Activated CD4-positive, alpha-beta T cell treated with anti-CD3 and anti-CD28 coated beads, Interleukin-2, amount 50 U/mL, for 48 hours (primary cell): Measurements from ENCODE around the gene GSTK1.
"Not testable (repeated sequence)": the region's sequence is repeated elsewhere in the genome, so short reads cannot be mapped to it uniquely, and the experiment has no call there.

ENCODE experiments used
- DNase-seq, 2 experiments: peaks; one replicate each; pipeline ENCODE4 v3.0.0-alpha.2; 2020

Gene GSTK1

DNA sequence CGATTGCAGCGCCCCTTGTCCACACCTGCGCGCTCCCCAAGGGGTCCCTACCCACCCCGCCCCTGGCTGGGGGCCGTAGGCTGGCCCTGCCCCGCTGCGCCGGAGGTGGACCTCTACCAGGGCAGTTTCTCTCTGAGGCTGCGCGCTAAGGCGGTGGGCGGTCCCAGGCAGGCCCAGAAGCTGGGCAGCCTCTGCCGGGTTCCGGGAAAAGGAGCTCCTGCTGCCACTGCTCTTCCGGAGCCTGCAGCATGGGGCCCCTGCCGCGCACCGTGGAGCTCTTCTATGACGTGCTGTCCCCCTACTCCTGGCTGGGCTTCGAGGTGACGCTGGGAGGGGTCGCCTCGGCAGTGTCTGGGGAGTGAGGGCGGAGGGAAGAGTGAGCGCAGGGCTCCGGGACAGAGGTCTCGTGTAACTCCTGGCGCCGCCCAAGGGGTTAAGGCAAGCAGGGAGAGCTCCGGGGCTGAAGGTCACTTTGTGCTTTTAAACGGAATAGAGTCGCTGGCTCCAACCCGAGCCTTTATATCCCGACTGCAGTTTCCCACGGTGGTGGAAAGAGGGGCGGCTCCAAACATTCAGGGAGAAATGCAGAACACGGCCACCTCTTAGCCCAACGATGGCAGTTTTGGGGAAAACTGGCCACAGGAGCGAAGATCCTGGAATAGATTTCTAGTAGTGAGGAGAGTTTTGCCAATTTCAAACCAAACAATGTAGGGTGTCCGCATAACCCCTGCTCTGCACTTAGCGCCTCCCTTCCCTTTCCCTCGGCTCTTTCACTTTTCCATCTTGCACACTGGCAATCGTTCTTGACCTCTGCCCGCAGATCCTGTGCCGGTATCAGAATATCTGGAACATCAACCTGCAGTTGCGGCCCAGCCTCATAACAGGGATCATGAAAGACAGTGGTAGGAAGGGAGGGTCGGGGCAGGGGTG, at the start of gene GSTK1:
Gene GSTK1 (plus strand): TSS at position 176 of the 930 bp plus-strand sequence. CDS start 73 bp downstream, at position 249.
- peak; percentile 85 to 89 for DNase-seq

DNA sequence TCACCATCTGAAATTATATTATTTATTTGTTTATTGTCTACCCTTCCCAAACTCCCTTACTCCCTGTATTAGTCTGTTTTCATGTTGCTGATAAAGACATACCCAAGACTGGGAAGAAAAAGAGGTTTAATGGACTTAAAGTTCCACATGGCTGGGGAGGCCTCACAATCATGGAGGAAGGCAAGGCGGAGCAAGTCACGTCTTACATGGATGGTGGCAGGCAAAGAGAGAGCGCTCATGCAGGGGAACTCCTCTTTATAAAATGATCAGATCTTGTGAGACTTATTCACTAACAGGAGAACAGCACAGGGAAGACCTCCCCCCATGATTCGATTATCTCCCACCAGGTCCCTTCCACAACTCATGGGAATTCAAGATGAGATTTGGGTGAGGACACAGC, 49.8 kb upstream of the GSTK1 start:
- DNase-seq = not testable (repeated sequence)

DNA sequence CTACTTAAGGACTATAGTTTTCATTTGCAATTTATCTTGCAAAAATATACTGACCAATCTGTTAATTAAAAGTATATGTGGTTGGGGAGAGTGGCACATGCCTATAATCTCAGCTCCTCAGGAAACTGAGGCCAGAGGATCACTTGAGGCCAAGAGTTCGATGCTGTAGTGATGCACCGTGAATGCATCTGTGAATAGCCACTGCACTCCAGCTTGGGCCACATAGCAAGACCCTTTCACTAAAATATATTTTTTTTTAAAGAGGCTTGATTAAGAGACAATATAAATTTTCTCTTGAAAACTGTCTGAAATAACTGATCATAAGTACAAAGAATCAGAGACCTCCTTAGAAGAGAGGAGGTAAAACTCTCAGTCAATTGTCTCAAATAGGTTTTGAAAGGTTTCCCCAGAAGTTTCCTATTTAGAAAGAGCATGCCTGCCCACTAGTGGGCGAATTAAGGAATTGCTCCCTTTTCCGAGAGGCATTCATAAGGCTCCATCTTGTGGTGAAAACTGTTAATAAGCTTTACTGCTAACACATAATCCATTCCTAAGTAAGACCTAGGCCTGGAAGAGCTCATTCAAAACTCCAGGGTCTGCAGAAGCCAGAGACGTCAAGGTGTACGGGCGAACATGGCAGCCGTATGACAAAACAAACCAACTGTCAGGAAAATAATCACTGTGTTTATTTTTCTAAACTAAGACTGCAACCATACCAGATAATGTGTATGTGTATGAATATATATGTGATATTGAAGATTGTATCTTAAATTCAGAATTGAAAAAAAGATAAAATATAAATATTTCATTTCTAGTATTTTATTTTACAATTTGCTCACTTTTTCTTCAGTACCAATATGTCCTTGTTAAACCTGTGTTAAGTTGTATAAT, 48.2 kb upstream of the GSTK1 start:
- peak; percentile 36 to 59 for DNase-seq

DNA sequence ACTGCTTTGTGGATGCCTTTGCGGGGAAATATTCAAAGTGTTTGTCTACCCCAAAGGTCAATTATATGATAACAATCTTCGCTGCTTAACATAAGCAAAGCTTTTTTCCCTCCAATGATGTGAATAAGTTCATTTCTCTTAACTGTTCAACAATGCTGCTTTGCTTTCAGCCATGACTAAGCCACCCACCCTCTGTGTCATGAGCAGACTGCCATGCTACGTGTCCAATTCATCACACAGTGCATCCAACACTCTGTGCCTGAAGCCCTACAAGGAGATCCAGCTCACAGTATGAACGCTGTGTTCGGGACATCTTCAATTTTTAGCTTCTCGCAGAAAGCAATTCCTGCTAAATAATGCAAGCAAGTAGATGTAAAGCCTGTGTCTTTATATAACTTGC, 47.1 kb upstream of the GSTK1 start:
- no peak for DNase-seq

DNA sequence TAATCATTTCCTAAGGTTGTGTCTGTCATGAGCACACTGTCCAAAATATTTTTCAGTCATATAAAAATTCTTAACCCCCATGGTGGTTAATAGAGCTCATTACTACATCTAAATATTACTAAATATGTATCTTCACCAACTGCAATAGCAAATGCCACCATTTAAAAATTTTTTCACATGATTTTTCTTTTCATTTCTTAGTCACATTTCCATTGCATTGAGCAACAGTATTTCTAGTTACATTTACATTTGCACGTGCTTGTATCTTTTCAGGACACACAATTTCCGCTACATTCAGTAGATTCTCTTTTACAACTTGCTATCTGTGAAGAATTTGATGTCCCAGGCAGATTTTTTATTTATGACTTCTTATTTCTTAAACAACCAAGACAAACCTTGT, 46.6 kb upstream of the GSTK1 start:
- DNase-seq = no peak

DNA sequence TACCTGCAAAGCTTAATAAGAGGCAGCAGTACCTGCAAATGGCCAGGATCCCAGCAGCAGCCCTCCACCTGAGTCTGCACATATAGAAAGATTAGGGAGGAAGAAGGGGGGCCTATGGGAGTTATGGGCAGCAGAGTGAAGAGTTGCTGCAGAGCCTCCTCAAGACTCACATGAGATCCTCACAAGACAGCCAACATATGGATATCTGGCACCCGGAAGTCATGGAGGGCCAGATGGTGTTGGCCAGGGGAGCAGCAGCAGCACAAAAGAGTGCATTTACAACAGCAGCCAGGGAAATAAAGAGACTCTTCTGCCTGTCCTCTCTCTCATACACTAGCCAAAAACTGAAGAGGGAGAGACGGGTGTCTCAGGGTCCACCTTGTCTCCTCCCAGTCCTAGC, 45.4 kb upstream of the GSTK1 start:
- DNase-seq = no peak

DNA sequence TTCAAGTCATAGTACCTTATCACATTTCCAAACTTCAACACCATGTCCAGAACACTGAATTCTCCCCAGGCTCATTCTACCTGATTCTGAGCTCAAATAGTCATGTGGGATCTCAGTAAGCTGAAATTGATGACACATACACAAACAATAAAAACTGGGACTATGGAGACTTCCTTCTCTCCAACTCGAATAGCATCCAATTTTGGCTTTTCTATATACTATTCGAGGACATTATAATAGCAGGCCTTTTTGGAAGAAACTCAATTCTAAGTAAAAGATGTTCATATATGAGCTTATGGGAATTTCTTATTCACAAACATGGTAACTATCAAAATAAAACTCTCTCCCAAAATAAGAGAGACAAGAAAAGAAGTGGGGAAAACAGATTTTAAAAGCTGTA, 42.0 kb upstream of the GSTK1 start:
- DNase-seq = no peak

DNA sequence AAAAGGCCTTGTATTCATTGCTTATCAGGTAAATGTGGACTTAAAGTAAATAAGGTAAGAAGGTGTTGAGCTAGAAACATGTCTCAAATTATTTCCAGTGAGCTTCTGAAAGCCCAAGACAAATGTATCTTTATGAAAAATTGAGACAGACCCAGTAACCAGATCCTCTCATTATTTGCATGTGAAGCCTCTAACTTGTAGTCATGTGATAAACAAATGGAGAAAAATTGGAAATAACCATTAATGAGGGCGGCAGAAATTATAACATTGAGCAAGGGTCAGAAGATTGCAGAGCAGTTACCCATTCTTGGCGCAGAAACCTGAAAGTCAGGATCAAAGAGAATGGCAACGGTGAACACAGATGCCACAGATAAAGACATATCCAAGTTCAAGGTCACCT, 41.5 kb upstream of the GSTK1 start, which contains the start of gene TAS2R40:
Gene TAS2R40 (plus strand): TSS at position 301 of the 400 bp plus-strand sequence. CDS start 42 bp downstream, at position 343.
- no peak for DNase-seq

DNA sequence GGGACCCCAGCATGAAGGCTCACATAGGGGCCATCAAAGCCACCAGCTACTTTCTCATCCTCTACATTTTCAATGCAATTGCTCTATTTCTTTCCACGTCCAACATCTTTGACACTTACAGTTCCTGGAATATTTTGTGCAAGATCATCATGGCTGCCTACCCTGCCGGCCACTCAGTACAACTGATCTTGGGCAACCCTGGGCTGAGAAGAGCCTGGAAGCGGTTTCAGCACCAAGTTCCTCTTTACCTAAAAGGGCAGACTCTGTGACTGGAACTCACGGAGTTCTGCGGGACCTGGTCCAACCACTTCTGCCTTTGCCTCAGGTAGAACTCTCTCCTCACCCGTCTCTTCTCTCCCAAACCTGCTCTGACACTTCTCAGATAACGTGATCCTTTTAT, 40.5 kb upstream of the GSTK1 start:
- DNase-seq = no peak

DNA sequence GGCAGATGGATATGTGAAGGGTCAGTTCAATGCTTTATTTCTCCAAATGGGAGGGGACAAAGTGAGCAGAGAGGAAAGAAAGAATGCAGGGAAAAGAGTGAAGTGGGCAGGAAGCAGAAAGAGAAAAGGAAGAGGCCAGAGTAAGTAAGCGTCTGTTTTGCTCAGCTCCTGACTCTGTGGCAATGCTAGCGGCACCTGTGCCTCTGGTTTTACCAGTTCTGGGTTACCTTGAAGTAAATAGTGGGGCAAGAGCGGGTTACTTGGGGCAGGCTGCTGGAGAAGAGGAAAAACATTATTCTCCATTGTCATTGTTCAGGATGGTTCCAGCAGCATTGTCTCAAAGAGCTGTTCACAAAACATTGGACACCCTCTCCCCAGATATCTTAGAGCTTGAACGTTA, 39.5 kb upstream of the GSTK1 start:
- DNase-seq = no peak

DNA sequence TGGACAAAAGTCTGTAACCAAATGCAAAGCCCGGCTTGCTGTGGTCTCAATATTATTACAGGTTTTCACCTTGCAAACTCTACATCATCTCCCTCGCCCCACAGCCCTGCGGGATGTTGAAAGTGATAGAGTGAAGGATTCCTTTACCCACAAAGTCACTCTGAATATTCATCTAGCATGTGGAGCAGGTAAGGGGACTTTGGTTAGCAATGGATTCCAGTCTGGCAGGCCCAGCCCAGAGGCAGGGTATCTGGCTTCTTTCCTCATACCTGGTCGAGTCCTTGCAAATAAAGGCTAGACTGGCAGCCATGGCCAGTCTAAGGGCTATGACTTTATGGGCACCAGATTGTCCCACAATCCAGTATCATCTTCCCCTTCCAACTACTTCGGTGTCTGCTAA, 38.2 kb upstream of the GSTK1 start:
- DNase-seq = no peak

DNA sequence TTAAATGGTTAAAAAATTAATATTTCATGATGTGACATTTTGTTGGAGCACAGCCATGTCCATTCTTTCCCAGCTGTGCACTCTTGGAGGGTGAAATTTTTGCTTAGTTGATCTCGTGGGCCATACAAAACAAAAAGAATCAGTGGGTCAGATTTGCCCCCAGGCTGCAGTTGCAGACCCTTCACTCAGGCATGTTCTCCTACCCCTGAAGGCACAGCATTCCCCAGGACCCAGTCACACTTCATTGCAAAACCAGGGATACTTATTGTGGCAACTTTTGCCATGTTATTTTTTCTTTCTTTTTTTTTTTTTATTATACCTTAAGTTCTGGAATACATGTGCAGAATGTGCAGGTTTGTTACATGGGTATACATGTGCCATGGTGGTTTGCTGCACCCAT, 35.4 kb upstream of the GSTK1 start:
- DNase-seq = no peak

DNA sequence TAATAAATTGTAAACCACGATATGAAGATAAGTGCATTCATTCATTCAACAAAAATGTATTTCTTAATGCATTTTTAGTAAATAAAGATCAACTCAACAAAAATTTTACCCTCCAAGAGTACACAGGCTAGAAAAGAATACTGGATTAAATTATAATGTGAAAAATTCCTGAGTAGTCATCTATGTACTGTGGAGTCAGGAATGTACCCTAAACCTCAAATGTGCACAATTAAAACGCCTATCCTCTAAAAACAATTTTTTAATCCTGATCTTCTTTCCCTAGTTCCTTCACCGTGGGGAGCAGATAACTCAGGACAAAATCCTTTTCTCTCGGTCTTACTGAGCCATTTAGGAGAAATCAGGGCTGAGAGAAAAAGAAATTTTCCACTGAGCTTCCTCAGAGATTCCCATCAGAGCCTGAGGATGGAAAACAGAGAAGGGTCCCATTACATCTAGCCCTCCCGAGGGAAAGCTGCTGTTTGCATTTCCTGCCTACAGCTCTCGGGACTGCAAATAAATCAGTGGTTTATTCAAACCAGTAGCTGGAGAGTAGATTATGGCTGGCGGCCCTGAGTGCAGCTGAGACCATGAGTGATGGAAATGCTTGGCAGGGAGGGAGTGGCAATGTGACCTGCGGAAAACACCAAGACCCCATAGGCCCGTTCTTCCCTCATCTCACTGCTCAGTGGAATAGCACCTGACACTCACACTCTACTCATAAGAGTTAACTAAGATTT, 34.0 kb upstream of the GSTK1 start:
- DNase-seq = no peak

DNA sequence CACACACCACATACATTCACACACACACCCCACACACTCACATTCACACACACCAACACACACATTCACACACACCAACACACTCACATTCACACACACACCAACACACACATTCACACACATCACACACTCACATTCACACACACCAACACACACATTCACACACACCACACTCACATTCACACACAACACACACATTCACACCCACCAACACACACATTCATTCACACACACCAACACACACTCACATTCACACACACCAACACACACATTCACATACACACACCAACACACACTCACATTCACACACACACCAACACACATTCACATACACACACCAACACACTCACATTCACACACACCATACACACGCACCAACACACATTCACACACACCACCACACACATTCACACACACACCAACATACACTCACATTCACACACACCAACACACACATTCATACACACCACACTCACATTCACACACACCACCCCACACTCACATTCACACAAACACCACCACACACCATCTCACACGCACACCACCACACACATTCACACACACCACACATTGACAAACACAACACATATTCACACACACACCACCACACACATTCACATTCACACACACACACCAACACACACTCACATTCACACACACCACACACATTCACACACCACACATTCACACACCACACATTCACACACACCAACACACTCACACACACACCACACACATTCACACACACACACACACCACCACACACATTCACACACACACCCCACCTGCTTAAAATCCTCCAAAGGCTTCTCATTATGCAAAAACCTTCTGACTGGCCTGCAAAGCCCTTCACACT, 32.4 kb upstream of the GSTK1 start:
- no peak for DNase-seq

DNA sequence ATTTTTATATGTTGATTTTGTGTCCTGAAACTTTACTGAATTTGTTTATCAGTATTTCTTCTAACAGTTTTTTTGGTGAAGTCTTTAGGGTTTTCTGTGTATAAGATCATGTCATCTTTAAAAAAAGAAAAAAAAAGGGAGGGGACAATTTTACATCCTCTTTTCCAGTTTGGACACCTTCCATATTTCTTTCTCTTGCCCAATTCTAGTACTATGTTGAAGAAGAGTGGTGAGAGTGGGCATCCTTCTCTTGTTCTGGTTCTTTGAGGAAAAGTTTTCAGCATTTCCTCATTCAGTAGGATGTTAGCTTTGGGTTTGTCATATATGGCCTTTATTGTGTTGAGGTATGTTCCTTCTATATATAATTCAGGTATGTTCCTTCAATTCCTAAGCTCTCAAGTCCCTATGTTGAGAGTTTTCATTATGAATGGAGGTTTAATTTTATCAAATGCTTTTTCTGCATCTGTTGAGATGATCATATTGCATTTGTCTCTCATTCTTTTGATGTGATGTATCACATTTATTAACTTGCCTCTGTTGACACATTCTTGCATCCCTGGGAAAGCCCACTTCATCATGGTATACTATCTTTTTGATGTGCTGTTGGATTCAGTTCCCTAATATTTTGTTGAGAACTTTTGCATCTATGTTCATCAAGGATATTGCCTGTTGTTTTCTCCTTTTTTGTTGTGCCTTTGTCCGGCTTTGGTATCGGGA, 29.3 kb upstream of the GSTK1 start:
- DNase-seq = no peak

DNA sequence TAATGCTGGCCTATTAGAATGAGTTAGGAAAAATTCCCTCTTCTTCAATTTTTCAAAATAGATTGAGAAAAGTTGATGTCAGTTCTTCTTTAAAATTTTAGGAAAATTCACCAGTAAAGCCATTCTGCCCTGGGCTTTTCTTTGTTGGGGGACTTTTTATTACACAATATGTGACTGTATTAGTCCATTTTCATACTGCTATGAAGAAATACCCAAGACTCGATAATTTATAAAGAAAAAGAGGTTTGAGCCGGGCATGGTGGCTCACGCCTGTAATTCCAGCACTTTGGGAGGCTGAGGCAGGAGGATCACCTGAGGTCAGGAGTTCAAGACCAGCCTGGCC, 28.7 kb upstream of the GSTK1 start:
- DNase-seq = no peak

DNA sequence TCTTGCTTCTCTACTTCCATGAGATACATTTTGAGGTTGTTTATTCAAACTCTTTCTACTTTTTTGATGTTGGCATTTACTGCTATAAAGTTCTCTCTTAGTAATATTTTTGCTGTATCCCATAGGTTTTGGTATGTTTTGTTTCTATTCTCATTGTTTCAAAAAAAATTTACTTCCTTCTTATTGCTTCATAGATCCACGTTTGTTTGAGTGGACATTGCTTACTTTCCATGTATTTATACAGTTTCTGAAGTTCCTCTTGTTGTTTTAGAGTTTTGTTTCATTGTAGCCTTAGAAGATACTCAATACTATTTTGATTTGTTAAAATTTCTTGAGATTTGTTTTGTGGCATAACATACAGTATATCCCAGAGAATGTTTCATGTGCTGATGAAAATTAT, 27.7 kb upstream of the GSTK1 start:
- no peak for DNase-seq

DNA sequence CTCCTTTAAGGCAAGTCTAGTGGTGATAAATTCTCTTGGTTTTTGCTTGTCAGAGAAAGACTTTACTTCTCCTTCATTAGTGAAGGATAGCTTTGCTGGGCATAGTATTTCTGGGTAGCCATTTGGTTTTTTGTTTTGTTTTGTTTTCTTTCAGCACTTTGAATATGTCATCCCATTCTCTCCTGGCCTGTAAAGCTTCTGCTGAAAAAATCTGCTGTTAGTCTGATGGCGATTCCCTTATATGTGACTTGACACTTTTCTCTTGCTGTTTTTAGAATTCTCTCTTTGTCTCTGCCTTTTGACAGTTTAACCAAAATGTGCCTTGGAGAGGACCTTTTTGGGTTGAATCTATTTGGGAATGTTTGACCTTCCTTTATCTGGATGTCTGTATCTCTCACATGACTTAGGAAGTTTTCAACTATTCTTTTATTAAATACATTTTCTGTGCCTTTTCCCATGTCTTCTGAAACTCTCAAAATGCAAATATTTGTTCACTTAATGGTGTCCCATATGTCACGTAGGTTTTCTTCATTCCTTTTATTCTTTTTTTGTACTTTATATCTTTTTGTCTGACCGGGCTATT, 26.7 kb upstream of the GSTK1 start:
- no peak for DNase-seq

DNA sequence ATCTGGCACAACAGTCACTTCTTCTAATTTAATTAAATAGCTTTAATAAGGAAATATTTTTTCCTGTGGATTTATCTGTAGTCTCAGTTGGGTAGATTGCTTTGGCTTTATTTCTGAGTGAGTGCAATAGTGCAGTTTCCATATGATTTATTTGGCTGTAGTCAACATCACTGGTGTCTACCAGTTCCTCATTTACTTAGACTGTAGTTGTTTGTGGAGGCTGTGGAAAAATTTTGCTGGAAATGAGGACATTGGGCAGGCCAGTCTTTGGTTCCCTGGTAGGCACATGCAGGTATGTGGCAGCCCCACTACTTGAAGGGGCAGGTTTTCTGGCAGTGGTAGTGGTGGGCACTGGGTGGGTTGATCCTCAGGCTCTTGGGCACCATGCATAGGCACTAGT, 25.9 kb upstream of the GSTK1 start:
- DNase-seq = no peak

DNA sequence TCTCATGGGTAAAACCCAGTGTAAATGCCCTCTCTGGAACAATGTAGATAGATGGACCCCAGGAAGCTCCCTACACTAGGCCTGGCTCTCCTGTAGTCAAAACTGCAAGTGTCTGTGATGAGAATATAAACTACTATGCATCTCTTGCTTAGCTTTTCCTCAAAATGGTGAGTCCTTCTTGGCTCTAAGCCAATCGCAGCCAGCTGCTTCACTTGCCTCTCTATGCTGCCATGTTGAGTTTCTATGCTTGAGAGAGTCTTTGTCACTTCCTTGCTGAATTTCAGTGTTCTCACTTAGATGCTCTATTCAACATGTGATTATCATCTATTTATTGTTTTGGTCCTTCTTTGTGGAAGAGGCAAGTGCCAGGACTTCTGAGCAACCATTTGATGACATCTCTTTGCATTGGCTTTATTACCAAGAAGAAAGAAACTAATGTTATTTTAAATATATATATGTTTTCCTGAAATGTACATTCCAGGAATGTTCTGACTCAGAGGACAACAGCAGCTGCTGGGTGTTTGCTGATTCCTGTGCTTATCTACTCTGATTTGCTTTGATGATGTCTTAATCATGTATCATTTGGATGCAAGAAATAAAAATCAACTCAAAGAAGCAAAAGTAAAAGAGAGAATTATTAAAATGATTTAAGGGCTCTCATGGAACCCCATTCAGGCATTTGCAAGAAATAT, 24.8 kb upstream of the GSTK1 start:
- DNase-seq = no peak
